ENCODE data around the gene GATAD2A. TPM values are rescaled to one million over a fixed set of nuclear protein-coding genes. Genes with fewer than 3 reads are reported as not detected.

The GATAD2A gene
- polyA plus RNA-seq, 1 experiment: 22.0 TPM

- peaks cover 11% of the 10 kb centered on the region for H3K27me3 ChIP-seq (ENCODE audit: control insufficient read depth, insufficient read depth, low read length)
- ChIA-PET POLR2A (interaction anchor here (0.6 kb wide), 1 partner anchor 16 kb away, joined by 8 read pairs; no protein-coding TSS in a partner anchor), CTCF (interaction anchor here (7.7 kb wide), 1 partner anchor 18 kb away, joined by 58 read pairs; no protein-coding TSS in a partner anchor)
- no peak for TF ChIP-seq CTCF (IDR thresholded peaks at IDR 0.05; ENCODE audit: low read depth, low read length)
- H3K9me3 ChIP-seq (ENCODE audit: control insufficient read depth, insufficient read depth, low read length): peaks cover 19% of the 10 kb centered on the region; the same call in 1 of the 2 replicates
- H3K4me3 ChIP-seq (ENCODE audit: low read depth, low read length): no peak overlapping the region
- no peak overlapping the region for H3K27ac ChIP-seq (ENCODE audit: low read depth, low read length)
- DNase-seq (ENCODE audit: low read depth, low spot score): no peak
Measured at GRCh38 chr19:19549804-19550464, 144.5 kb downstream of the GATAD2A start.

- DNase-seq (ENCODE audit: low read depth, low spot score): no peak
- H3K9me3 ChIP-seq (ENCODE audit: control insufficient read depth, insufficient read depth, low read length): peaks cover 13% of the 10 kb centered on the region; the same call in 1 of the 2 replicates
- H3K4me3 ChIP-seq (ENCODE audit: low read depth, low read length): no peak overlapping the region
- ChIA-PET CTCF (interaction anchor here (1.0 to 7.7 kb wide), 2 partner anchors 19 to 65 kb away, joined by 9 to 58 read pairs; no protein-coding TSS in a partner anchor), POLR2A (interaction anchor here (0.6 kb wide), 1 partner anchor 16 kb away, joined by 8 read pairs; no protein-coding TSS in a partner anchor)
- H3K27me3 ChIP-seq (ENCODE audit: control insufficient read depth, insufficient read depth, low read length): peaks cover 11% of the 10 kb centered on the region
- TF ChIP-seq CTCF (IDR thresholded peaks at IDR 0.05; ENCODE audit: low read depth, low read length): no peak
- no peak overlapping the region for H3K27ac ChIP-seq (ENCODE audit: low read depth, low read length)
Measured at GRCh38 chr19:19550485-19550929, 145.0 kb downstream of the GATAD2A start.

GRCh38 chr19:19550972-19551852 is 145.7 kb downstream of the GATAD2A start:
- Histone ChIP-seq H3K9me3 (ENCODE audit: control insufficient read depth, insufficient read depth, low read length) (peaks cover 10% of the 10 kb centered on the region; the same call in 1 of the 2 replicates), H3K27me3 (ENCODE audit: control insufficient read depth, insufficient read depth, low read length) (peaks cover 11% of the 10 kb centered on the region), H3K27ac (ENCODE audit: low read depth, low read length) (no peak overlapping the region), H3K4me3 (ENCODE audit: low read depth, low read length) (no peak overlapping the region)
- no peak for TF ChIP-seq CTCF (IDR thresholded peaks at IDR 0.05; ENCODE audit: low read depth, low read length)
- POLR2A ChIA-PET: interaction anchor here (0.6 kb wide), 1 partner anchor 27 kb away, joined by 5 read pairs; no protein-coding TSS in a partner anchor
- CTCF ChIA-PET: interaction anchor here (1.0 to 7.7 kb wide), 5 partner anchors 9 to 64 kb away, joined by 3 to 58 read pairs (median 9); no protein-coding TSS in a partner anchor
- DNase-seq (ENCODE audit: low read depth, low spot score): no peak

- H3K27me3 ChIP-seq (ENCODE audit: control insufficient read depth, insufficient read depth, low read length): peaks cover 11% of the 10 kb centered on the region
- H3K9me3 ChIP-seq (ENCODE audit: control insufficient read depth, insufficient read depth, low read length): peaks cover 10% of the 10 kb centered on the region; the same call in 1 of the 2 replicates
- no peak for DNase-seq (ENCODE audit: low read depth, low spot score)
- no peak overlapping the region for H3K4me3 ChIP-seq (ENCODE audit: low read depth, low read length)
- H3K27ac ChIP-seq (ENCODE audit: low read depth, low read length): no peak overlapping the region
- POLR2A ChIA-PET: no interaction called here
- CTCF ChIA-PET: interaction anchor here (1.1 to 7.7 kb wide), 6 partner anchors 8 to 55 kb away, joined by 3 to 58 read pairs (median 6); no protein-coding TSS in a partner anchor
- no peak for TF ChIP-seq CTCF (IDR thresholded peaks at IDR 0.05; ENCODE audit: low read depth, low read length)
Measured at GRCh38 chr19:19551853-19552192, 146.3 kb downstream of the GATAD2A start.

All from AG04450 (cell line).